H1 (cell line): Measurements from ENCODE around the gene MMGT1. TPM values are rescaled to one million over a fixed set of nuclear protein-coding genes. Genes with fewer than 3 reads are reported as not detected.

Experiments
- CTCF ChIA-PET: fragments of 300-600 bp; sonication (Branson Sonifier 250); formaldehyde crosslinking; loops from one replicate; lab custom pipeline; 2021; ENCODE audit not compliant: partially characterized antibody; lab: Charles Lee
- POLR2A ChIA-PET: fragments of 300-600 bp; sonication (Branson Sonifier 250); formaldehyde crosslinking; loops from one replicate; lab custom pipeline; 2021; ENCODE audit warnings: inconsistent platforms; ENCODE audit not compliant: partially characterized antibody; lab: Charles Lee
- DNase-seq, 2 experiments: peaks; one replicate each; pipeline versions ENCODE4 v3.0.0 to v3.0.0-alpha.2; 2010 to 2022; ENCODE audit warnings: low spot score in 2 of 2, low read depth in 1 of 2, mixed read lengths in 1 of 2
- FAIRE-seq: peaks from 2 replicates; lab custom pipeline; 2011; peaks lifted over from hg19 to GRCh38; lab: Jason Lieb, UNC
- H2AFZ ChIP-seq: 2 replicates; pipeline ENCODE4 v1.8.1; 2012; ENCODE audit warnings: low read length, inconsistent platforms
- H2AK5ac ChIP-seq: 2 replicates; pipeline ENCODE4 v1.6.1; 2013; ENCODE audit warnings: low read depth, low read length
- H2BK120ac ChIP-seq: replicated peaks from 2 replicates; pipeline ENCODE3; 2013; ENCODE audit warnings: low read depth, low read length, inconsistent platforms
- H2BK12ac ChIP-seq: 2 replicates; pipeline ENCODE4 v1.6.1; 2013; ENCODE audit warnings: low read depth, low read length
- H2BK15ac ChIP-seq: 2 replicates; pipeline ENCODE4 v1.6.1; 2013; ENCODE audit warnings: low read length
- H2BK20ac ChIP-seq: 2 replicates; pipeline ENCODE4 v1.6.1; 2013; ENCODE audit warnings: low read length
- H2BK5ac ChIP-seq: 2 replicates; pipeline ENCODE4 v1.6.1; 2013; ENCODE audit warnings: low read depth, low read length
- H3K14ac ChIP-seq: 2 replicates; pipeline ENCODE4 v1.6.1; 2013; ENCODE audit warnings: inconsistent platforms; ENCODE audit not compliant: insufficient read length
- H3K18ac ChIP-seq: 2 replicates; pipeline ENCODE4 v1.6.1; 2013; ENCODE audit warnings: low read length; ENCODE audit errors: extremely low read depth
- H3K23ac ChIP-seq: 2 replicates; pipeline ENCODE4 v1.6.1; 2013; ENCODE audit warnings: inconsistent platforms; ENCODE audit not compliant: insufficient read length
- H3K23me2 ChIP-seq: 2 replicates; pipeline ENCODE4 v1.6.1; 2013; ENCODE audit warnings: low read depth, low read length
- H3K27ac ChIP-seq: 2 replicates; pipeline ENCODE4 v1.6.1; 2011; ENCODE audit warnings: low read depth, low read length, inconsistent platforms
- H3K27me3 ChIP-seq, 4 experiments: replicated peaks in 1 of 4; 1 replicate in 1 of 4; 2 replicates in 3 of 4; pipeline versions ENCODE4 v1.6.1 to v1.8.1; 2011 to 2013; ENCODE audit warnings: low read length in 3 of 4, mild to moderate bottlenecking in 3 of 4, inconsistent platforms in 2 of 4, mixed read lengths in 2 of 4, moderate library complexity in 1 of 4; ENCODE audit not compliant: control insufficient read depth in 3 of 4, insufficient read depth in 3 of 4; ENCODE audit errors: extremely low read depth in 1 of 4
- H3K36me3 ChIP-seq, 4 experiments: 2 replicates each; pipeline versions ENCODE4 v1.6.1 to v1.8.1; 2011 to 2013; ENCODE audit warnings: mild to moderate bottlenecking in 4 of 4, low read length in 3 of 4, moderate library complexity in 2 of 4, control low read depth in 1 of 4, inconsistent platforms in 1 of 4; ENCODE audit not compliant: insufficient read depth in 4 of 4, control insufficient read depth in 2 of 4
- H3K4ac ChIP-seq: replicated peaks from 2 replicates; pipeline ENCODE3; 2013; ENCODE audit warnings: low read length, low read depth, mixed read lengths, inconsistent platforms; ENCODE audit not compliant: insufficient read length
- H3K4me1 ChIP-seq, 4 experiments: replicated peaks in 1 of 4; 1 replicate in 1 of 4; 2 replicates in 3 of 4; pipeline versions ENCODE4 v1.6.1 to v1.8.1; 2011 to 2013; ENCODE audit warnings: low read length in 3 of 4, inconsistent platforms in 2 of 4, mixed read lengths in 1 of 4; ENCODE audit not compliant: insufficient read depth in 4 of 4, control insufficient read depth in 3 of 4
- H3K4me2 ChIP-seq, 2 experiments: 2 replicates each; pipeline versions ENCODE4 v1.6.1 to v1.8.1; 2011 to 2013; ENCODE audit warnings: low read depth in 2 of 2, low read length in 2 of 2, control low read depth in 1 of 2, inconsistent platforms in 1 of 2, mild to moderate bottlenecking in 1 of 2; ENCODE audit not compliant: insufficient read depth in 1 of 2
- H3K4me3 ChIP-seq, 4 experiments: fragments of 200-600, 300-600 bp in 1 of 4; sonication (generic), shearing (Covaris generic), sonication (Bioruptor Twin) in 1 of 4; 2 replicates each; pipeline versions ENCODE4 v1.5.1 to v1.8.1; 2011 to 2016; ENCODE audit warnings: low read length in 4 of 4, low read depth in 3 of 4, control low read depth in 2 of 4, inconsistent platforms in 2 of 4, mild to moderate bottlenecking in 2 of 4, mixed read lengths in 1 of 4, moderate library complexity in 1 of 4; ENCODE audit not compliant: insufficient read depth in 2 of 4; ENCODE audit errors: extremely low read depth in 1 of 4
- H3K56ac ChIP-seq: replicated peaks from 2 replicates; pipeline ENCODE3; 2013; ENCODE audit warnings: low read depth, mild to moderate bottlenecking, mixed read lengths, low read length, inconsistent platforms; ENCODE audit not compliant: insufficient read length
- H3K79me1 ChIP-seq: 2 replicates; pipeline ENCODE4 v1.6.1; 2013; ENCODE audit warnings: low read depth, low read length, control low read depth
- H3K79me2 ChIP-seq, 2 experiments: 2 replicates each; pipeline versions ENCODE4 v1.6.1 to v1.8.1; 2012 to 2013; ENCODE audit warnings: low read length in 2 of 2, mild to moderate bottlenecking in 2 of 2, inconsistent platforms in 1 of 2; ENCODE audit not compliant: insufficient read depth in 2 of 2, control insufficient read depth in 1 of 2
- H3K9ac ChIP-seq, 4 experiments: replicated peaks in 1 of 4; 1 replicate in 1 of 4; 2 replicates in 3 of 4; pipeline versions ENCODE4 v1.6.1 to v1.8.1; 2011 to 2013; ENCODE audit warnings: low read depth in 3 of 4, low read length in 3 of 4, control low read depth in 2 of 4, mild to moderate bottlenecking in 2 of 4, moderate library complexity in 2 of 4, inconsistent platforms in 1 of 4; ENCODE audit errors: extremely low read depth in 1 of 4
- H3K9me3 ChIP-seq, 2 experiments: 2 replicates each; pipeline versions ENCODE4 v1.6.1 to v1.8.1; 2012 to 2013; ENCODE audit warnings: mild to moderate bottlenecking in 2 of 2, moderate library complexity in 2 of 2, control low read depth in 1 of 2, inconsistent platforms in 1 of 2, low read depth in 1 of 2, low read length in 1 of 2, mixed read lengths in 1 of 2; ENCODE audit not compliant: insufficient read depth in 2 of 2
- H4K20me1 ChIP-seq, 2 experiments: replicated peaks in 1 of 2; 2 replicates each; pipeline versions ENCODE3 to v1.8.1; 2011 to 2013; ENCODE audit warnings: inconsistent platforms in 2 of 2, low read length in 2 of 2, mild to moderate bottlenecking in 1 of 2; ENCODE audit not compliant: insufficient read depth in 2 of 2, control insufficient read depth in 1 of 2
- H4K5ac ChIP-seq: 2 replicates; pipeline ENCODE4 v1.6.1; 2013; ENCODE audit warnings: low read length, low read depth, mixed read lengths, inconsistent platforms; ENCODE audit not compliant: insufficient read length
- H4K8ac ChIP-seq: 2 replicates; pipeline ENCODE4 v1.8.0; 2013; ENCODE audit warnings: mild to moderate bottlenecking, moderate library complexity, low read length, inconsistent platforms; ENCODE audit not compliant: insufficient read depth; ENCODE audit errors: extremely low read depth
- H4K91ac ChIP-seq: replicated peaks from 2 replicates; pipeline ENCODE3; 2013; ENCODE audit warnings: low read length, mixed read lengths, inconsistent platforms; ENCODE audit not compliant: insufficient read length
- CREB1 ChIP-seq: IDR thresholded peaks from 2 replicates; pipeline ENCODE4 v1.6.1; 2012; ENCODE audit warnings: inconsistent platforms
- CTCF ChIP-seq, 3 experiments: IDR thresholded peaks; 1 replicate in 2 of 3; 2 replicates in 1 of 3; pipeline versions ENCODE4 v1.5.1 to v1.6.1; 2011; ENCODE audit warnings: low read length in 3 of 3, mild to moderate bottlenecking in 3 of 3, inconsistent platforms in 2 of 3, low read depth in 1 of 3, moderate library complexity in 1 of 3; ENCODE audit not compliant: insufficient read depth in 1 of 3; ENCODE audit errors: control extremely low read depth in 1 of 3
- EGR1 ChIP-seq: IDR thresholded peaks from 2 replicates; pipeline ENCODE4 v1.6.1; 2011; ENCODE audit warnings: low read depth, low read length, borderline replicate concordance
- NANOG ChIP-seq: IDR thresholded peaks from 2 replicates; pipeline ENCODE4 v1.6.1; 2011; ENCODE audit warnings: low read length, low read depth, mild to moderate bottlenecking, inconsistent platforms; ENCODE audit not compliant: insufficient read depth, poor library complexity, severe bottlenecking
- RAD21 ChIP-seq, 2 experiments: IDR thresholded peaks in 1 of 2; conservative IDR thresholded peaks in 1 of 2; 2 replicates each; pipeline ENCODE4 v1.6.1; 2011; ENCODE audit warnings: low read depth in 2 of 2, low read length in 2 of 2, improper control_type of control experiment in 1 of 2, inconsistent platforms in 1 of 2, mild to moderate bottlenecking in 1 of 2, moderate library complexity in 1 of 2
- RFX5 ChIP-seq: IDR thresholded peaks from 2 replicates; pipeline ENCODE4 v1.6.1; 2011; ENCODE audit warnings: low read depth, low read length, improper control_type of control experiment, borderline replicate concordance
- SP1 ChIP-seq: IDR thresholded peaks from 2 replicates; pipeline ENCODE4 v1.6.1; 2011; ENCODE audit warnings: low read depth, low read length
- TBP ChIP-seq: IDR thresholded peaks from 2 replicates; pipeline ENCODE4 v1.6.1; 2011; ENCODE audit warnings: low read depth, low read length, improper control_type of control experiment
- YY1 ChIP-seq: IDR thresholded peaks from 2 replicates; pipeline ENCODE4 v1.6.1; 2011; ENCODE audit warnings: low read depth, mild to moderate bottlenecking, low read length
- ZNF274 ChIP-seq: IDR thresholded peaks from 2 replicates; pipeline ENCODE4 v1.7.0; 2012; ENCODE audit warnings: low read length, borderline replicate concordance; ENCODE audit errors: extremely low read depth
- WGBS, 2 experiments: shearing (Covaris generic) in 1 of 2; methylation state at CpG; one replicate each; pipeline versions ENCODE4 v1.1.6 to v1.1.7; 2013 to 2015; ENCODE audit warnings: low lambda C conversion rate in 2 of 2, mixed read lengths in 2 of 2, inconsistent platforms in 1 of 2, low coverage in 1 of 2, missing lambda C conversion rate in 1 of 2; ENCODE audit not compliant: insufficient replicate concordance in 2 of 2, insufficient coverage in 1 of 2, insufficient read length in 1 of 2; ENCODE audit errors: extremely low coverage in 1 of 2, missing lambda C conversion rate in 1 of 2; 5-methylcytosine and 5-hydroxymethylcytosine counted together
- polyA plus RNA-seq, 7 experiments: library from polyadenylated mRNA; depleted of rRNA in 3 of 7; stranded (reverse) in 5 of 7; unstranded in 2 of 7; fragments of >200 nt in 5 of 7; fragments of 200-250 nt in 2 of 7; gene quantifications; 1 replicate in 5 of 7; 2 replicates in 1 of 7; 4 replicates in 1 of 7; pipeline versions ENCODE4 v1.2.1 to v1.2.3, GENCODE V29; 2011 to 2013; ENCODE audit warnings: missing spikeins in 2 of 7, mixed read lengths in 2 of 7
- total RNA-seq: library from RNA; stranded (reverse); fragmentation: NEBNext Ultra II Directional; extraction: Animal tissue kit (Norgen Biotek cat#: 25700); gene quantifications from 2 replicates; pipeline ENCODE4 v1.2.1, GENCODE V29; 2021

Gene MMGT1
- total and polyA plus RNA-seq, 2 of the 8 experiments (the other 6 are each of a cell fraction or from before 2014, with no cell fraction given) = 10.0 to 20.5 TPM

GRCh38 chrX:135931644-135932487 lies 41.9 kb downstream of the MMGT1 start:
- Histone ChIP-seq H2BK120ac (no peak overlapping the region), H3K23me2 (no peaks in the 10 kb centered on the region), H2AFZ (no peak overlapping the region), H2AK5ac (no peak overlapping the region), H2BK20ac (no peak overlapping the region), H3K56ac (no peak overlapping the region), H4K20me1 (no peaks in the 10 kb centered on the region), H2BK12ac (no peak overlapping the region), H4K91ac (no peak overlapping the region), H2BK15ac (no peak overlapping the region), H3K9ac (no peak overlapping the region), H3K79me1 (no peaks in the 10 kb centered on the region), H3K4me2 (no peak overlapping the region), H3K4ac (no peak overlapping the region), H3K4me1 (no peaks in the 10 kb centered on the region), H2BK5ac (no peak overlapping the region), H3K18ac (no peak overlapping the region), H4K5ac (no peak overlapping the region), H4K8ac (no peak overlapping the region), H3K79me2 (no peaks in the 10 kb centered on the region), H3K27ac (no peak overlapping the region), H3K14ac (no peak overlapping the region), H3K36me3 (no peaks in the 10 kb centered on the region), H3K9me3 (no peaks in the 10 kb centered on the region), H3K4me3 (no peak overlapping the region), H3K27me3 (no peaks in the 10 kb centered on the region), H3K23ac (no peak overlapping the region)
- 41% methylated on average over 18 of the region's 19 CpGs; no CpG with 5 or more reads in 1 of the 2 experiments for WGBS, 2 experiments
- CTCF ChIA-PET = interaction anchor here (0.7 to 1.8 kb wide), 8 partner anchors 9 to 752 kb away, joined by 3 to 4 read pairs (median 3); no protein-coding TSS in a partner anchor
- peak; percentile 10 to 64 for DNase-seq
- FAIRE-seq = peak; percentile 32
- POLR2A ChIA-PET = no interaction called here
- TF ChIP-seq YY1 (no peak), EGR1 (no peak), NANOG (no peak), RAD21 (IDR thresholded peaks at IDR 0.05 in 1 of 2, conservative IDR thresholded peaks at IDR 0.05 in 1 of 2; ENCODE audit: low read depth in 2 of 2, low read length in 2 of 2) (peak; percentile 61 to 72), TBP (no peak), RFX5 (no peak), CREB1 (no peak), SP1 (no peak), CTCF (IDR thresholded peaks at IDR 0.05; ENCODE audit: control extremely low read depth in 1 of 3, insufficient read depth in 1 of 3, low read depth in 1 of 3, low read length in 3 of 3) (peak; percentile 42 to 60 (median 57)), ZNF274 (no peak)
